ENCODE data around the gene SYNDIG1. TPM values are rescaled to one million over a fixed set of nuclear protein-coding genes. Genes with fewer than 3 reads are reported as not detected.

Gene SYNDIG1
- total RNA-seq, 2 experiments from 2014 or later, result not detected

- Mint-ChIP-seq H3K4me1 (ENCODE audit: low read depth) (no peaks in the 10 kb centered on the region), H3K27me3 (peaks cover 5% of the 10 kb centered on the region), H3K36me3 (no peaks in the 10 kb centered on the region), H3K4me3 (no peak overlapping the region), H3K27ac (no peak overlapping the region), H3K9me3 (no peaks in the 10 kb centered on the region)
- DNase-seq, result no peak
- ChIA-PET CTCF (no interaction called here), POLR2A (no interaction called here)
- intact Hi-C loops (cut with micrococcal nuclease), result no loop called here
Measured at GRCh38 chr20:24630486-24631172, 161.2 kb downstream of the SYNDIG1 start.

DNA sequence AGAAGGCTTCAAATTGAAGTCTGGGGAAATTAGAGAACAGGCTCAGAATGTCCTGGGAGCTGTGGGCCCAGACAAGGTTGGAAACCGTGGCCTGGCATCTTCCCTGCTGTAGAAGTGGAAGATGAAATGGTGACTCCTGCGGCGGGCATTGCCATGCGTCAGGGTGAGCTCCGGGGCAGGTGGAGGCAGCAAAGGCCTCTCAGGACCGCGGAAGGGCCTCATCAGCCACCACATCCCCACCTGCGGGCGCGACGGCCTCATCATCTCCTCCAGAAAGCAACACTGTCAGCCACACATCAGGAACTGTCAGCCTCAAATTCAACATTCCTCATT is 161.7 kb downstream of the SYNDIG1 start:
- CTCF ChIA-PET, result no interaction called here
- POLR2A ChIA-PET, result no interaction called here
- DNase-seq, result no peak

DNA sequence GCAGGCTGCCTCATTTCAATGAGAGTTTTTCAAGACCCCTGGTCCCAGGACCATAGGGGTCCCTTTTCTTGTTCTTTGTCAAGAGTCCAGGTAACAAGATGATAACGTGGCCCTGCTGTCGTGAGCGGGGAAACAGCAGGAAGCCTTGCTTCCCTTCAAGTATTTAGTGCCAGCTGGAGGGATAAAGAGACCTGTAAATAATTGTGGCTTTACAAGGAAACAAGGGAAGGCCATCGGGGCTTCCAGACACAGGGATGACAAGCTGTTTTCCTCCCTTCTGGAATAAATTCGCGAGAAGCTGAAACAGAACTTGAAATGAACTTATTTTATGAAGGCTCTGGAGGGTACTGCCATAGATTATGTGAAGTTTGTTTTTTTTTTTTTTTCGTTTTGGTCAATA is 163.2 kb downstream of the SYNDIG1 start:
- Mint-ChIP-seq H3K27ac (no peak overlapping the region), H3K36me3 (no peaks in the 10 kb centered on the region), H3K4me3 (no peak overlapping the region), H3K4me1 (ENCODE audit: low read depth) (no peaks in the 10 kb centered on the region), H3K9me3 (no peaks in the 10 kb centered on the region), H3K27me3 (peaks cover 8% of the 10 kb centered on the region)
- no peak for DNase-seq
- intact Hi-C loops (cut with micrococcal nuclease), result no loop called here
- ChIA-PET POLR2A (no interaction called here), CTCF (no interaction called here)

More for the DNA sequence above, 161.7 kb downstream of the SYNDIG1 start:
- H3K27me3 Mint-ChIP-seq, result peaks cover 6% of the 10 kb centered on the region
- H3K9me3 Mint-ChIP-seq, result no peaks in the 10 kb centered on the region
- intact Hi-C loops (cut with micrococcal nuclease), result no loop called here
- H3K4me3 Mint-ChIP-seq, result no peak overlapping the region
- no peak overlapping the region for H3K27ac Mint-ChIP-seq
- H3K4me1 Mint-ChIP-seq (ENCODE audit: low read depth), result no peaks in the 10 kb centered on the region
- no peaks in the 10 kb centered on the region for H3K36me3 Mint-ChIP-seq

DNA sequence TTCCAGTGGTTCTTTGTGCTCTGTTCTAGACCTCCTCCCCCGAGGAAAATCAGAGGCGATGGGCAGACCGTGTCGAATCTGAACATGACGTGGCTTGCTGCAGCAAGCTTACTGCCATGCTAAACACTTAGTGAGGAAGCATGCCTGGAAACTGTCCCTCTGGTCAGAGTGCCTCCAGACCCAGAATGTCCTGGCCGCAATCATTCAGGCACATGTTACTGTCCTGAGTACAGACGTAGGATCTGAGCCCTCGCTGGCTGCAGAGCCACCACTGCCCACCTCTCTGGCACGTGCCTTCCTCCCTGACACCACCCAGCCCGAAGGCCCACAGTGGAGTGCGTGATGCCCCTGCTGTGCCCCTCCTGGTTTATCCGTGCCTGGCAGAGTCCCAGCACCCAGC is 163.6 kb downstream of the SYNDIG1 start:
- Mint-ChIP-seq H3K4me1 (ENCODE audit: low read depth) (no peaks in the 10 kb centered on the region), H3K36me3 (no peaks in the 10 kb centered on the region), H3K4me3 (no peak overlapping the region), H3K27ac (no peak overlapping the region), H3K9me3 (no peaks in the 10 kb centered on the region), H3K27me3 (peaks cover 8% of the 10 kb centered on the region)
- POLR2A ChIA-PET, result no interaction called here
- DNase-seq, result no peak
- CTCF ChIA-PET, result no interaction called here
- intact Hi-C loops (cut with micrococcal nuclease), result no loop called here

DNA sequence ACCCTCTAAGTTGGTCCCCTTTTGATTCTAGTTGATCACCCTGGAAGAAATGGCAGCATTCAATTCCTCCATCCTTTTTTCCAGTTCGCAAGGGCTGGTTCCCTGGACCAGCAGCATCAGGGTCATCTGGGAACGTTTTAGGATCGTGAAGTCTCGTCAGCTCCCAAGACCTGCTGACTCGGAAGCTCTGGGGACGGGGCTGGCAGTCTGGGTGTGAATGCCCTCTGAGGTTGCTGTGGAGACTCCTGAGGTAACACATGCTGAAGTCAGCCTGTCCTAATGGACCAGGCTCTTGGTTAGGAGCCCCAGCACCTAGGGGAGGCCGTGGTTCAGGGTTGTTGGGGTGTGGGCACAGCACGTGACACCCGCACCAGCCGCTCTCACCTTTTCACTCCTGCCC is 164.1 kb downstream of the SYNDIG1 start:
- H3K4me3 Mint-ChIP-seq, result no peak overlapping the region
- no peaks in the 10 kb centered on the region for H3K9me3 Mint-ChIP-seq
- intact Hi-C loops (cut with micrococcal nuclease), result no loop called here
- no peak overlapping the region for H3K27ac Mint-ChIP-seq
- CTCF ChIA-PET, result no interaction called here
- H3K4me1 Mint-ChIP-seq (ENCODE audit: low read depth), result no peaks in the 10 kb centered on the region
- DNase-seq, result no peak
- POLR2A ChIA-PET, result no interaction called here
- peaks cover 8% of the 10 kb centered on the region for H3K27me3 Mint-ChIP-seq
- no peaks in the 10 kb centered on the region for H3K36me3 Mint-ChIP-seq

- CTCF ChIA-PET, result no interaction called here
- no peaks in the 10 kb centered on the region for H3K36me3 Mint-ChIP-seq
- no peaks in the 10 kb centered on the region for H3K4me1 Mint-ChIP-seq (ENCODE audit: low read depth)
- no peak overlapping the region for H3K27ac Mint-ChIP-seq
- intact Hi-C loops (cut with micrococcal nuclease), result no loop called here
- DNase-seq, result no peak
- peaks cover 8% of the 10 kb centered on the region for H3K27me3 Mint-ChIP-seq
- H3K9me3 Mint-ChIP-seq, result no peaks in the 10 kb centered on the region
- no peak overlapping the region for H3K4me3 Mint-ChIP-seq
- POLR2A ChIA-PET, result no interaction called here
Measured at GRCh38 chr20:24634855-24635254, 165.4 kb downstream of the SYNDIG1 start.

DNA sequence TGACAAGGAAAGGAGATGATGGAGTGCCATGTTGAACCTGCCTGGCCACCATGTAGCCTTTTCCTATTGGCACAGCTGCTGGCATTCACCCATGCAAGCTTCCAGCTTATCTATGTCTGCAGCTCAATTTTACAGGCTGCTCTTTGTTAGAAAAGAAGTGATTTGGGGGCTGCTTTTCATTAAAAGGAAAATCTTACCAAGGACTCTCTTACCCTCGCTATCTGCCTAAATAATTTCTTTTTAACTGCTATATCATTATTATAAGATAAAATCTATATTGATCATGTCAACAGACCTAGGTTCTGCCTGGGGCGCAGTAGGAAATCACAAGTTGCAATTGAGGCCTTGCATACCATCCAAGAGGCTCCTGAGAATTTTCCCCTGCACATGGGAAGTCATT is 167.2 kb downstream of the SYNDIG1 start:
- POLR2A ChIA-PET, result no interaction called here
- intact Hi-C loops (cut with micrococcal nuclease), result no loop called here
- H3K4me1 Mint-ChIP-seq (ENCODE audit: low read depth), result no peaks in the 10 kb centered on the region
- H3K27ac Mint-ChIP-seq, result no peak overlapping the region
- CTCF ChIA-PET, result no interaction called here
- peaks cover 10% of the 10 kb centered on the region for H3K27me3 Mint-ChIP-seq
- DNase-seq, result no peak
- H3K36me3 Mint-ChIP-seq, result no peaks in the 10 kb centered on the region
- no peaks in the 10 kb centered on the region for H3K9me3 Mint-ChIP-seq
- H3K4me3 Mint-ChIP-seq, result no peak overlapping the region

GRCh38 chr20:24637087-24637486 is 167.7 kb downstream of the SYNDIG1 start:
- ChIA-PET CTCF (no interaction called here), POLR2A (no interaction called here)
- Mint-ChIP-seq H3K27me3 (peaks cover 10% of the 10 kb centered on the region), H3K36me3 (no peaks in the 10 kb centered on the region), H3K4me1 (ENCODE audit: low read depth) (no peaks in the 10 kb centered on the region), H3K9me3 (no peaks in the 10 kb centered on the region), H3K4me3 (no peak overlapping the region), H3K27ac (no peak overlapping the region)
- intact Hi-C loops (cut with micrococcal nuclease), result no loop called here
- no peak for DNase-seq

DNA sequence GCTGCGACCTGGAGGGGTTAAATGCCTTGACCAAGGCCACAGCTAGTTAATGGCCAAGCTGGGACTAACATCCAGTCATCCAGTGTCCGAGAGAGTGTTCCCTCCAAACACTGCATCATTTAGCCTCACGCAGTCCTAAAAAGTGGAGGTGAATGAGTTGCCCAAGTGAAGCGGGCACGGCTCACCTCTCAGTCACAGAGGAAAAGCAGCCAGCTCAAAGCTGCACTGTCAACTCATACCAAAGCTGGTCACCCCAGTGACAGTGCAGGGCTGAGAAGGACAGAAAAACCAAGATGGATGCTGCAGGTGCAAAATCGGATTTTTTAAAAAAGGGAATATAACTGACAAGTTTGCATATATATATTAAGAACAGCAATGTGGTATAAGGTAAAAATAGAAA is 168.5 kb downstream of the SYNDIG1 start:
- no peaks in the 10 kb centered on the region for H3K36me3 Mint-ChIP-seq
- no peak overlapping the region for H3K27ac Mint-ChIP-seq
- no peak overlapping the region for H3K4me3 Mint-ChIP-seq
- ChIA-PET CTCF (no interaction called here), POLR2A (no interaction called here)
- H3K27me3 Mint-ChIP-seq, result peaks cover 10% of the 10 kb centered on the region
- intact Hi-C loops (cut with micrococcal nuclease), result no loop called here
- H3K4me1 Mint-ChIP-seq (ENCODE audit: low read depth), result no peaks in the 10 kb centered on the region
- H3K9me3 Mint-ChIP-seq, result no peaks in the 10 kb centered on the region
- no peak for DNase-seq

GRCh38 chr20:24638591-24639548 is 169.4 kb downstream of the SYNDIG1 start:
- intact Hi-C loops (cut with micrococcal nuclease), result no loop called here
- H3K27me3 Mint-ChIP-seq, result peaks cover 10% of the 10 kb centered on the region
- no peak overlapping the region for H3K4me3 Mint-ChIP-seq
- ChIA-PET CTCF (no interaction called here), POLR2A (no interaction called here)
- no peaks in the 10 kb centered on the region for H3K36me3 Mint-ChIP-seq
- no peaks in the 10 kb centered on the region for H3K9me3 Mint-ChIP-seq
- DNase-seq, result no peak
- no peaks in the 10 kb centered on the region for H3K4me1 Mint-ChIP-seq (ENCODE audit: low read depth)
- no peak overlapping the region for H3K27ac Mint-ChIP-seq

GRCh38 chr20:24640276-24640675 is 170.8 kb downstream of the SYNDIG1 start:
- Mint-ChIP-seq H3K27ac (no peak overlapping the region), H3K36me3 (no peaks in the 10 kb centered on the region), H3K4me3 (no peak overlapping the region), H3K9me3 (no peaks in the 10 kb centered on the region), H3K27me3 (peaks cover 11% of the 10 kb centered on the region), H3K4me1 (ENCODE audit: low read depth) (no peaks in the 10 kb centered on the region)
- no peak for DNase-seq
- CTCF ChIA-PET, result no interaction called here
- POLR2A ChIA-PET, result no interaction called here
- intact Hi-C loops (cut with micrococcal nuclease), result no loop called here

- ChIA-PET CTCF (no interaction called here), POLR2A (no interaction called here)
- DNase-seq, result no peak
- no peaks in the 10 kb centered on the region for H3K9me3 Mint-ChIP-seq
- H3K4me3 Mint-ChIP-seq, result no peak overlapping the region
- no peaks in the 10 kb centered on the region for H3K4me1 Mint-ChIP-seq (ENCODE audit: low read depth)
- H3K27me3 Mint-ChIP-seq, result peaks cover 8% of the 10 kb centered on the region
- H3K36me3 Mint-ChIP-seq, result no peaks in the 10 kb centered on the region
- H3K27ac Mint-ChIP-seq, result no peak overlapping the region
- intact Hi-C loops (cut with micrococcal nuclease), result no loop called here
Measured at GRCh38 chr20:24640686-24641085, 171.3 kb downstream of the SYNDIG1 start.

Measured in activated CD4-positive, alpha-beta memory T cell treated with anti-CD3 and anti-CD28 coated beads for 36 hours (primary cell).